DMS 273 (cell line): ENCODE measurements around the gene A4GNT.
"Not testable (repeated sequence)": the region's sequence is repeated elsewhere in the genome, so short reads cannot be mapped to it uniquely, and the experiment has no call there.

Experiments
- DNase-seq: peaks from one replicate; lab custom pipeline; 2025; ENCODE audit not compliant: unreplicated experiment; lab: John Stamatoyannopoulos, UW

A4GNT gene

DNA sequence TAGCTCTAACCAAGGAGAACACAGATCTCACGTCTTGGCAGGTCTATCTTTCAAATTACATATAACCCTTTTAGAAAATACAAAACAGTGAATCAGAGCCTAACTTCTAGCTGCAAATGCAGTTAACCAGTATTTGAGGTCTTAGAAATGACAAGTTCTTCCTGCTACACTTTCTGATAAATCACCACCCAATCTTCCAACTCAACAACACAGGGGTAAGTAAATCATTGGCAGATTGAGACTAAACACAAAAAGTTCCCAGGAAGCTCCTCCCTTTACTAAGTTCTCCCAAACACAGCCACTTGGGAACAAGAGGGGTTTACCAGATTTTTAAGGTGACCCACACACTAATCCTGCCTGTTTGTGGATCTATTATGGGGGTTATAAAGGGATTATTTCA is at the start of gene A4GNT:
Gene A4GNT (minus strand): TSS at position 152 of the 400 bp plus-strand sequence. CDS start 1,134 bp downstream, outside the sequence.
- DNase-seq = no peak

DNA sequence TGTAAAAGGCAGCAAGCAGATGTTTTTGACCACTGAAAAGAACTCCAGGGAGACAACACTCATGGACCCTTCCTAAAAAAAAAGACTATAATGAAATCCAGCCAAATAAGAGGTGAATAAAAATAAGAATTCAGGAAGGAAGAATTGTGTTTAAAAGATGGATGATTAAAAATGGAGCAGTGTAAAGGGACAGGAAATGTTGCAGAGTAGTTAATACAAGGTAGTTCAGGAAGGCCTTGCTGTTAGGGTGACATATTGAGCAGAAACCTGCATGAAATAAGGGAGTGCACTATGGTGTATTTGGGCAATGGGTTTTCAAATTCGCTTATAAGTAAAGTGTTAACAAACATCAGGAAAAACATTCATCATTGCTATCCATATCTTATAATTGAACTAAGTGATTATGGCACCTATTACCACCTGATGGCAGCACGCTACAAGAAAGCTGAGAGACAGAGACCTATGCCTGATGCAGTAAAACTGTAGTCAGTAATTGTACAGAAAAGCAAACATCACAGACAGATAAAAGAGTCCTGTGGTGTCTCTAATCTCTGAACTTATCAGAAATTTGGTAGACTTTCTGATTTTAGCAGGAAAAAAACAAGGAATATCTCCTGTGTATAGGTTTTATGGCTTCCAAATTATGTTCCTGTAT is 48.3 kb upstream of the A4GNT start:
- peak; percentile 76 for DNase-seq

DNA sequence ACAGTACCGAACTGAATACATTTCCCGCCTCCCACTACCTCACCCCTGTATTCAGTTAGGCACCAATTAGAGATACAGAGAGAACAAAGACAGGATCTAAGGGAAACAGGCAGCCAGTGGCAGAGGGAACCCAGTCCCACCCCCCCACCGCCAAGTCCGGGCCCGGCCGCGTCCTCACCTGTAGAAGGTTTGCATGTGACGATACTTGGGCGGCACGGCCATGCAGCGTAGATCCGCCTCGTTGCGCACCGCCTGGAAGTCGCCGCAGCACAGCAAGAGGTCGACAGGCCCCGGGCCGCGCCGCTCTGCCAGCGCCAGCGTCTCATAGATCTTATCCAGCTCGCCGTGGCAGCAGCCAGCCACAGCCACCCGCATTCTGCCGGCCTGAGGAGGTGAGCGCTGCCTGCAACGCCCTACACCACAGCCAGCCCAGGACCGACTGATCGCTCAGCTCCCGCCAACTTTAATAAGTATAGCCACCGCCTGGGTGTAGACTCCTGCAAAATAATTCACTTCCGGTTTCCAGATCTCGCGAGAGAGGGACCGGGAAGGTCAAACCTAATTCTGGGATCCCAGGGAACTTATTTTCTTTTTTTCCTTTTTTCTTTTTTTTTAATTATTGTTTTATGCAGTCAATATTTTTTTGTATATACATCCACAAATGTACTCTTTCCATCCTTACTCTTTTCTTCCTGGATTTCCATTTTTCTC is 42.4 kb upstream of the A4GNT start, which contains the start of gene DBR1:
Gene DBR1 (minus strand): TSS at position 501 of the 711 bp plus-strand sequence. CDS start 126 bp downstream, at position 375.
- DNase-seq = peak; percentile 96

DNA sequence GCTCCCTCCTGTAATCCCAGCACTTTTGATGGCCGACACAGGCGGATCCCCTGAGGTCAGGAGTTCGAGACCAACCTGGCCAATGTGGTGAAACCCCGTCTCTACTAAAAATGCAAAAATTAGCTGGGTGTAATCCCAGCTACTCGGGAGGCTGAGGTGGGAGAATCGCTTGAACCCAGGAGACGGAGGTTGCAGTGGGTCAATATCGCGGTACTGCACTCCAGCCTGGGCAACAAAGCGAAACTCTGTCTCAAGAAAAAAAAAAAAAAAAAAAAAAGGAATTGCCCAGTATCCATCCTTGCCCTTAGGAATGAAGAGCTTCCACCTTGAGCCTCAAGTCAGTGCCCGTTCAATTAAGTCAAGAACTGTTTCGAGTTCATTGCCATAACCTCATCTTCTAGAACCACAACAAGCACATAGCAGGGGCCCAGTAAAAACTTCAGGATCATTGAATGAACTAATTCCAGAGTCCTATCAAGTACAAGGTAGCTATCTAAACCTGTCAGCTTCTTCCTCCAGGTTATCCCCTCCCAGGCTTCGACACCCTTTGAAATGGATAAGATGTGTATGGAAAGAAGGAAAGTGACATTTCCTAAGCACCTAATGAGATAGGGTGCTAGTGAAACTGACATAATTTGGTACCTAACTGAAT is 41.7 kb upstream of the A4GNT start:
- DNase-seq = no peak

DNA sequence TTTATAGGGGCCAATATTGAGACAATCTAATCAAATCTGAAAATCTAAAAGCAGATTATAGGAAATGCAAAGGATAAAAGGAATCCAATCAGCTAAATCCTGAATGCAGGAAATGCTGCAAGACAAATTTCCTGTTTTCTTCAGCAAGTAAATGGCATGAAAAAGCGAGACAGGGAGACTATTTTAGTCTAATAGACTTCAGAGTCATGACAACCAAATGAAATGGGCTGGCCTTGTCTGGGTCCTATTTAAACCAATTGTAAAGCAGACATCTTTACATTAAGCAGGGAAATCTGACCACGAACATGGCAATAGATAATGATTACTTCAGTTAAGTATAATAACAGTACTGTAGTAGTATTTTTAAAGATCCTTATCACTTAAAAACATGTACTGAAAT is 40.4 kb upstream of the A4GNT start:
- DNase-seq = no peak

DNA sequence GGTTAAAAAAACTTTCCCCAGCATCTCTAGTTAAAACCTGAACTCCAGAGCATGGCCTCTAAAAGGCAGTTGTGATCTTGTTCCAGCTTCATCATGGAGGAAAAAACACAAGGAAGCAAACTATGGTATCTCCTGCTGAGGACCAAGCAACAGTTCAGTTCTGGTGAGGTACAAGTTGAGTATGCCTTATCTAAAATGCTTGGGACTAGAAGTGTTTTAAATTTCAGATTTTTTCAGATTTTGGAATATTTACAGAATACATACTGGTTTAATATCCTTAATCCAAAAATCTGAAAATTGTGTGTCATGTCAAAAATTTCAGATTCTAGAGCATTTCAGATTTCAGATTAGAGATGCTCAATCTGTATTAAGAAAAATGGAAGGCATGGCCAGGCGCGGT is 32.9 kb upstream of the A4GNT start:
- DNase-seq = no peak

DNA sequence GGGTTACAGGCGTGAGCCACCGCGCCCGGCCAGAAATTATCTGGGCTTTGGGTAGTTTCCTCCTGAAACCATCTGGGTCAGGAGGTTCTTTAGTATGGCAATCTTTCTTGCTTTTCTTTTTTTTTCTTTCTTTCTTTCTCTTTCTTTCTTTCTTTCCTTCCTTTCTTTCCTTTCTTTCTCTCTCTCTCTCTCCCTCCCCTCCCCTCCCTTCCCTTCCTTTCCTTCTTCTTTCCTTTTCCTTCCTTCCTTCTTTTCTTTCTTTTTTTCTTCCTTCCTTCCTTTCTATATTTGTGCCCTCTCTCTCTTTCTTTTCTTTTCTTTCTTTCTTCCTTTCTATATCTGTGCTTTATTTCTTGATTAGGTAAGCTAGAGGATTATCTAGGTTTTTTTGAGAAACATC is 25.6 kb upstream of the A4GNT start:
- no peak for DNase-seq

DNA sequence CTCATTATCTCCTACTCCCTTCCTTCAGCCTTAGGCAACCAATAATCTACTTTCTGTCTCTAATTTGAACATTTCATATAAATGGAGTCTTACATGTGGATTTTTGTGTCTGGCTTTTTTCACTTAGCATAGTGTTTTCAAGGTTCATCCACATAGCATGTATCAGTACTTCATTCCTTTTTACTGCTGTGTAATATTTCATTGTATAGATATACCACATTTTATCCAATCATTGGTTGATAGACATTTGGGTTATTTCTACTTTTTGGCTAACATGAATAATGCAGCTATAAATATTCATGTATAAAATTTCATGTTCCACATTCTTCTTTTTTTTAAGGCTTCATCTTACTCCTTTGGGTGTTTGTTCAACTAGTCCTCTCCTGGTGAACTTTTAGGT is 22.3 kb upstream of the A4GNT start:
- no peak for DNase-seq

DNA sequence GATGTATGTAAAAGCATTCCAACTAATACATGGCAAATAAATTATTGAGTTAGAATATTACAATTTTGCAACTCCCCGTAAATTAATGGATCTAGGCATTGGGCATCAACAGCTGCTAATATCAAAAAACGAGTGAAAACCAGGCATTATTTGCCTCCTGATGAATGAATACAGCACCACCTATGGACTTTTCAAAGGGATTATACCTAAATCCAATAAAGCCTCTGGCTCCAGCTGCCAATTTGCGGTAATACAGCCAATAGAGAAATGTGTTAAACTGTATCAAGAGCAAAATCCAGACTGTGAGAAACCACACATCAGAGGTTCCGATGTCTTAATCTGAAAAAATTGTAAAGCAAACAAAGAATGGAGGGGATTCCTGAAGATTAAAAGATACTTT is 16.3 kb upstream of the A4GNT start:
- no peak for DNase-seq

DNA sequence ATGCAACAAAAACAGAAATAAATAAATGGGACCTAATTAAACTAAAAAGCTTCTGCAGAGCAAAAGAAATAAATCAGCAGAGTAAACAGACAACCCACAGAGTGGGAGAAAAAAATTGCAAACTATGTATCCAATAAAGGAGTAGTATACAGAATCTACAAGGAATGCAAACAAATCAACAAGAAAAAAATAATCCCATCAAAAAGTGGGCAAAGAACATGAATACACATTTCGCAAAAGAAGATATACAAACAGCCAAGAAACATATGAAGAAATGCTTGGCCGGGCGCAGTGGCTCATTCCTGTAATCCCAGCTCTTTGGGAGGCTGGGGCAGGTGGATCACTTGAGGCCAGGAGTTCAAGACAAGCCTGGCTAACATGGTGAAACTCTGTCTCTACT is 10.0 kb upstream of the A4GNT start:
- not testable (repeated sequence) for DNase-seq

DNA sequence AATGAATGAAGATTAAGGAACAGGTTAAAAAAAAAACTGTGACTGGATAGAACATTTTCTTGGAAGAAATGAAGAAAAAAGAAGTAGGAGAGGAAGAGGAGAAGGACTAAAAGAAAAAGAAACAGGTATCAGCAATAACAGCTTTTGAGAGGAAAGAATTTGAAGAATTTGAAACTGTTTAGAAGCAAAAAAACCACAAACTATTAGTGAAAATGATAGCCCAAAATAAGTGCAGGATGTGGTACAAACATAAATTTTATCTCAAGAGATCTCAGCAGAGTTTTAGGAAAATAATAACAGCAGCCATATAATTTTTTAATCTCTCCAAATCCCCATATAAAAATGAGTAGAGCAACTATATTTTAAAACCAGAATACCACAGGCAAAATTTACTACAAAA is 8.8 kb upstream of the A4GNT start:
- DNase-seq = no peak

DNA sequence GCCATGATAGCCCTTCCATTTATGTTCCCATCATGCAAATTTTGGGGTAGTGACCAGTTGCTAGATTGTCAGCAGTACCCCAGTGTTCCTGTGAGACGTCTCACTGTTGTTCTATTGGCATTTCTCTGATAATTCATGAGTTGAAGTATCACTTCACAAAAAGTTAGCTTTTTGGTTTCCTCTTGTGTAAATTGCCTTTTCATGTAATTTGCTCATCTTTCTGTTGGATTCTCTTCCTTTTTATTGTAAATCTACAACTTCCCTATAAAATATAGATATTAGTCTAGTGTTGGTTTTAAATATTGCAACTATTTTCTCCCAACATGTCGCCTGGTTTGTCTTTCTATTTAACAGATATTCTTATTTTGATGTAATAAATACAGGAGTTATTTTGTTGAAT is 7.5 kb upstream of the A4GNT start:
- no peak for DNase-seq

DNA sequence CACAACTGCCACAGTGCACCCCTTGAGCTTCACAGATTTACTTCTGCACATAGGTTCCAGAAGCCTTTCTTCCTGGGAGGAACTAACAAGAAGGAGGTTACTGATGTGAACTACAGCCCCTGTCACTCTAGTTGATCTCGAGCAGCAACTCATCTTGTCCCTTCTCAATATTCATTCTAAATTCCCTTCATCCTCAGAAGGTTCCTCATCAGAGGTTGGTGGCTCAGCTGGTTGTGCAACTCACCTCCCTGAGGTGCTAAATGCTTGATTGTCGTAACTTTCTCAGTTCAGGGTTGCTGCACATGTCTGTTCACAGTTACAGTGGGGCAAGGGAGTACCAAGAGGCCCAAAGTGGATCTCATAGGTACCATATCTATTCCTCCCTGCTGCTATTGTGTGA is 5.7 kb upstream of the A4GNT start:
- no peak for DNase-seq

DNA sequence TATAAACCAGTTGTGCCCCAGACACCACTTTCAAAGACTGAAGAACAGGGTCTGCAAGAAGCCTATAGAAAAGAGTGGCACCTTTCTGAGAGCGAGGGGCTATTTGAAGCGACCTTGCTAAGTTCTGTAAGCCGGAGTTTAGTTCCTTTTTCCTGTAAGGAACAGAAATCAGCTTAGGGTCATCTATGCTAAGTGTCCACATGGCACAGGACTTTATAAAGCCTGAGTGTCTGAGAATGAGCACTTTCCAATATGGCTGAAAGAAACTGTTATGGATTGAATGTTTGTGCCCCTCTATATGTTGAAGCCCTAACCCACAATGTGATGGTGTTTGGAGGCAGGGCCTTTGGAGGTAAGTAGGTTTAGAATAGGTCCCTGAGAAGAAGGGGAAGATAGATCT is 4.0 kb upstream of the A4GNT start:
- DNase-seq = no peak

DNA sequence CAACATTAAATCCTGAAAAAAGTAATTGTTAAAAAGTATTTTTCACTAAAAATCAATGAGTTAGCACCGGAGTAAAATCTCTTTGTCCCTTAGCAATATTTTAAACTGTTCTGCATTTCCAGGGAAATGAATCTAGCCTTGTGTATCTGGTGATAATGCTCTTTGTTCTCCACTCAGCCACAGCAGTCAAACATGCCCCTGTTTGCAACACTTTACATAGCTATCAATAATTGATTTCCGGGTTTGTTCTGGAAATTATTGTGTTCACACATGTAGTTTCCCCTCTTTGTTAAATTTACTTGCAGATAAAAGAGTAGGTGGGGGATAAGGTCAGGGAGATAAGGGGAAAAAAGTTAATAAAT is 3.6 kb upstream of the A4GNT start:
- no peak for DNase-seq

DNA sequence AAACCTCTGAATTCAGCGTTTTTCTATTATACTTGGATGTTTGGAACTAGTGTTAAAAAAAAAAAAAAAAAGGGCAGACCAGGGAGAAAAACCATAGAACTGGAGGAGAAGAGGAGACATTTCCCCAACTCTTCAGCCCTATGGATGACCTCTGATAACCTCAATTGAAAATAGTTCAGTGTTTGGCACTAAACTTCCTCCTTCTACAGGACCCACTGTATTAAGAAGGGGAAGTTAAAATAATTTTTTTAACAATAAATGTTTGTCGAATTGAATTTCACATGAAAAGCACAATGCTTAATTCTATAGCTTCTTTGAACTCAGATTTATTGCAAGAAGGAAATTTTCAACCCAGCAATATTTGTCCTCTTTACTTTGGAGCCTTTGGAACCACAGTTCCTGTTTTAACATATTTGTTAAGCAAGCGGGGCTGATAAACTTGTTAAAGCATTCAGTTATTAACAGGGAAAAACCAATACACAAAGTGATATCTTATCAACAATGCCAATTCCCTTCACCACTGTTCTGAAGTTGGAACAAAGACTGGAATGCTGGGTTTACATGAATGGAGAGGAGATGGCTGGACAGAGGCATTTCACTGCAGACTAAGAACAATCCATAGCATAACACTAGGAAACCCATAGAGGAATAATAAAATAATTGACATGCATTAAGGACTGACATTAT is 3.1 kb upstream of the A4GNT start:
- DNase-seq = no peak

DNA sequence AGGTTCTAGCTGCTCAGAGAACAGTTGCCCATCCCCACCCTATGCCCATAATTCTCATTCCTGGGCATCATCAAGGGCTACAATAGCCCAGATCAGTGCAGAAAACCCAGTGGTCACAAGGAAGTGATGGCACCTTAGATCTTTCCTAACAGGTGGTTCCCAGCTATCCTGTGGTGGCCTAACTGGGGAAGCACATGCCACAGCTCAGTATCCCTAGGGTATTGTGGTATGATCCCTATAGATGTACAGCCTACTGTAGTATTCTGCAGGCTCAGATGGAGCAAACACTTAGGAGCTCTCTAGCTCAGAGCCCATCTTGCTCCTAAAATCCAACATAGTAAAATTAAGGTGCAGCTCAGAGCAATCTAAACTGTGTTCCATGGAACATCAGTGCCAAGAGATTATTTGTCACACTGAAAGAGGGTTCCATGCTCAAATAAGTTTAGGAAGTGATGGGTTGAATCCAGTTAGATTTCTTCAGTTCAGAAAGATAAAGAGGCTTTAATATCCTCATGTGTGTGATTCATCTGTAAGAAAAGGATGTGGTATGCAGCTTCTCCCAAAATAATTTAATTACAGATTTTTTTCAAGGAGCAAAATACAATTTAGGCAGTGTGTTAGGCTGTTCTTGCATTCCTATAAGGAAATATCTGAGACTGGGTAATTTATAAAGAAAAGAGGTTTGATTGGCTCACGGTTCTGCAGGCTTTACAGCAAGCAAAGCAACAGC is 4.4 kb downstream of the A4GNT start:
- DNase-seq = no peak

DNA sequence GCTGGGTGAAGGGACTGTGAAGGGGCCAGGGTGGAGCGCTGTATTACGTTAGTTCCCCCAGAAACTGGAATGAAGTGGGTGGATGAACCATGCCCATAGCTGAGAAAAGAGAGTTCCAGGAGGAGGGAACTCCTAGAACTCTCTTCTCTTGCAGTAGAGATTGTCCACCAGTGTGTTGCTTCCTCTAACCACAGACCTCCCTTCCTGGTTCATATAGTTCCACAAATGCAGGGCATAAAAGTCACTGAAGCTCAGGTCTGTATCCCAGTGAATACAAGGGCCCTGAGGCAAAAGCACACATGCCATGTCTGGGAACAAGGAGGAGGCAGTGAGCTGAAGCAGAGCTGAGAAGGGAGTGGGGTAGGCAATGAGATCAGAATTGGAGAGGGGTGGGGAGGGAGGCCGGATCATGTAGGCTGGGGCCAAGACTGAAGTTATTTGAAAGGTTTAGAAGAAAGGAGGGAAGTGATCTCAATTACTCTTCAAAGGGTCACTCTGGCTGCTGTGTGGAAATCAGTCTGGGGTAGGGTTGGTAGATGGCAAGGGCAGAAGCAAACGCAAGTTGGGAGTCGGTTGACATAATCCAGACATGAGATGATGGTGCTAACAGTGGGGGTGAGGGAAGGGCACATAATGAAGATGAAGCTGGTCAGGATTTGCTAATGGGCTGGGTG is 6.5 kb downstream of the A4GNT start:
- no peak for DNase-seq

DNA sequence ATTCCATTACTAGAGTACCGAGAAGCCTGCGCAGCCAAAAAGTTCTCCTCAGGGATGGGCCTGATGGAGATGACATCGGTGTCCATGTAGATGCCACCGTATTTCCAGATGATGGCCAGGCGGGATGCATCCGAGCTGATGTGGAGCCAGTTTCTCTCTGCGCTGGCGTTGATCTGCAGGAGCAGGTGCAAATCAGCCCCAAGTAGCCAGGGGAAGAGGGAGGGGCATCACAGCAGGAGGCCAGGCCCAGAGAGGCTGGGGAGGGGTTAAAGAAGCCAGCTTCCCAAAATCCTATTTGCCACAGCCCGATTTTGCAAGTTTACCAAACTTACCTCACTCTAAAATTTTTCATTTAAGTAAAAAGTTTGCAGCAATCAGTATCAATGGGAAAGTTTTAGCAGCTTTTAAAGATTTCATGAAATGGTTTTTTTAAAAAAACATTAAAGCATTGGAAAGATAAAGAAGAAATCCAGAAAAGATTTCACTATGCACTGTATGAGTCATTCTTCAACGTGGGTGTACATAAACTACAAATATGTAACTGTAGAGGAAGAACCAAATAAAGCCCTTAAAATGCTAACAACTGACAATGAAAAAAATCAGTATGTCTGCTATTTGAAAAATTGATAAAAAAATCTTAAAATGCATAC is 7.4 kb downstream of the A4GNT start:
- DNase-seq = no peak

DNA sequence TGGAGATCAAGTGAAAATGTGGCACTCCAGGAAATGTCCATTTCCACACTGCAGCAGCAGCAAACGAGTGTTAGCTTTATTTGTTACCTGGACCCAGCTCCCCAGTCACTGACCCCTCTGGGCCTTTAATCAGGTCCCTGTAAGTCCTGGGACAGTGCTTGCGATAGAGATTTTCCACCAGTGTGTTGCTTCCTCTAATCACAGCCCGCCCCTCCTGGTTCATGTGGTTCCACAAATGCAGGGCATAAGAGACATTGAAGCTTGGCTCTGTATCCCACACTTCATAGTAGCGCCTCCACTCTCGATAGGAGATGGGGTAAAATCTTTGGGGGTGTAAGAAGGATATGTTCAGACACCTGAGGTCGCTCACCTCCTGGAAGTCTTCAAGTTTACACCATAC is 8.0 kb downstream of the A4GNT start:
- DNase-seq = no peak
